ENCODE data around the gene FAM120A. TPM values are rescaled to one million over a fixed set of nuclear protein-coding genes. Genes with fewer than 3 reads are reported as not detected.

FAM120A gene
- total and polyA plus RNA-seq, 9 donors: 37.9 to 130 (median 78.9) TPM

- Histone ChIP-seq H3K9me3 (no peaks in the 10 kb centered on the region), H3K27ac (no peak overlapping the region), H3K36me3 (no peaks in the 10 kb centered on the region), H3K27me3 (no peaks in the 10 kb centered on the region), H3K4me1 (ENCODE audit: insufficient read depth) (peaks cover 6% of the 10 kb centered on the region), H3K4me3 (no peak overlapping the region)
- 42 to 52% (median 45%) methylated on average over 8 of the region's 8 CpGs for WGBS, 3 donors
- TF ChIP-seq CTCF (IDR thresholded peaks at IDR 0.05): no peak
- TF ChIP-seq EP300 (IDR thresholded peaks at IDR 0.05): no peak
- no peak for TF ChIP-seq POLR2A (IDR thresholded peaks at IDR 0.05)
- DNase-seq: no peak
- intact Hi-C loops (cut with DNase I): no loop called here
Observed at GRCh38 chr9:93541581-93542349, 90.3 kb downstream of the FAM120A start.

- 97 to 98% (median 97%) methylated on average over 9 of the region's 9 CpGs for WGBS, 3 donors
- no peaks in the 10 kb centered on the region for H3K36me3 ChIP-seq
- H3K27me3 ChIP-seq: no peaks in the 10 kb centered on the region
- H3K9me3 ChIP-seq: no peaks in the 10 kb centered on the region
- DNase-seq: no peak
- peaks cover 8% of the 10 kb centered on the region for H3K4me1 ChIP-seq (ENCODE audit: insufficient read depth)
- intact Hi-C loops (cut with DNase I): no loop called here
- TF ChIP-seq CTCF (IDR thresholded peaks at IDR 0.05) (no peak), EP300 (IDR thresholded peaks at IDR 0.05) (no peak), POLR2A (IDR thresholded peaks at IDR 0.05) (no peak)
- no peak overlapping the region for H3K4me3 ChIP-seq
- H3K27ac ChIP-seq: no peak overlapping the region
Observed at GRCh38 chr9:93543117-93543516, 91.6 kb downstream of the FAM120A start.

GRCh38 chr9:93546356-93546755, 94.9 kb downstream of the FAM120A start:
- Histone ChIP-seq H3K4me3 (no peak overlapping the region), H3K27ac (no peak overlapping the region), H3K36me3 (no peaks in the 10 kb centered on the region), H3K4me1 (ENCODE audit: insufficient read depth) (peaks cover 5% of the 10 kb centered on the region), H3K9me3 (no peaks in the 10 kb centered on the region), H3K27me3 (no peaks in the 10 kb centered on the region)
- TF ChIP-seq CTCF (IDR thresholded peaks at IDR 0.05): no peak
- TF ChIP-seq POLR2A (IDR thresholded peaks at IDR 0.05): no peak
- TF ChIP-seq EP300 (IDR thresholded peaks at IDR 0.05): no peak
- intact Hi-C loops (cut with DNase I): no loop called here
- no peak for DNase-seq
- WGBS, 3 donors: 95 to 96% (median 95%) methylated on average over 11 of the region's 11 CpGs

GRCh38 chr9:93549611-93550010, 98.1 kb downstream of the FAM120A start:
- no peak for DNase-seq
- 61 to 66% (median 65%) methylated on average over 5 of the region's 5 CpGs for WGBS, 3 donors
- Histone ChIP-seq H3K4me3 (no peak overlapping the region), H3K27ac (no peak overlapping the region), H3K9me3 (no peaks in the 10 kb centered on the region), H3K4me1 (ENCODE audit: insufficient read depth) (peaks cover 2% of the 10 kb centered on the region), H3K36me3 (no peaks in the 10 kb centered on the region), H3K27me3 (no peaks in the 10 kb centered on the region)
- no peak for TF ChIP-seq POLR2A (IDR thresholded peaks at IDR 0.05)
- no peak for TF ChIP-seq EP300 (IDR thresholded peaks at IDR 0.05)
- no peak for TF ChIP-seq CTCF (IDR thresholded peaks at IDR 0.05)
- intact Hi-C loops (cut with DNase I): no loop called here
